Gastroesophageal sphincter (tissue), 3 donors: ENCODE measurements around the gene TICAM1.

Experiments
- EP300 ChIP-seq: sonication (generic); formaldehyde crosslinking; IDR thresholded peaks from one replicate; pipeline ENCODE4 v1.6.1; 2017; ENCODE audit warnings: antibody characterized with exemption, mild to moderate bottlenecking
- POLR2AphosphoS5 ChIP-seq: sonication (generic); formaldehyde crosslinking; IDR thresholded peaks from one replicate; pipeline ENCODE4 v1.6.1; 2017; ENCODE audit warnings: antibody characterized with exemption
- TF ChIP-seq, protein P1 (sequence below), 4 experiments: fragments of 200-600 bp in 2 of 4; fragments of 450-650 bp in 2 of 4; sonication (generic) in 1 of 4; IDR thresholded peaks; one replicate each; pipeline ENCODE4 v1.5.1; 2017 to 2019; ENCODE audit warnings: antibody characterized with exemption in 4 of 4, mild to moderate bottlenecking in 2 of 4, moderate library complexity in 2 of 4

- TF ChIP-seq, protein P1, sequence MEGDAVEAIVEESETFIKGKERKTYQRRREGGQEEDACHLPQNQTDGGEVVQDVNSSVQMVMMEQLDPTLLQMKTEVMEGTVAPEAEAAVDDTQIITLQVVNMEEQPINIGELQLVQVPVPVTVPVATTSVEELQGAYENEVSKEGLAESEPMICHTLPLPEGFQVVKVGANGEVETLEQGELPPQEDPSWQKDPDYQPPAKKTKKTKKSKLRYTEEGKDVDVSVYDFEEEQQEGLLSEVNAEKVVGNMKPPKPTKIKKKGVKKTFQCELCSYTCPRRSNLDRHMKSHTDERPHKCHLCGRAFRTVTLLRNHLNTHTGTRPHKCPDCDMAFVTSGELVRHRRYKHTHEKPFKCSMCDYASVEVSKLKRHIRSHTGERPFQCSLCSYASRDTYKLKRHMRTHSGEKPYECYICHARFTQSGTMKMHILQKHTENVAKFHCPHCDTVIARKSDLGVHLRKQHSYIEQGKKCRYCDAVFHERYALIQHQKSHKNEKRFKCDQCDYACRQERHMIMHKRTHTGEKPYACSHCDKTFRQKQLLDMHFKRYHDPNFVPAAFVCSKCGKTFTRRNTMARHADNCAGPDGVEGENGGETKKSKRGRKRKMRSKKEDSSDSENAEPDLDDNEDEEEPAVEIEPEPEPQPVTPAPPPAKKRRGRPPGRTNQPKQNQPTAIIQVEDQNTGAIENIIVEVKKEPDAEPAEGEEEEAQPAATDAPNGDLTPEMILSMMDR (IDR thresholded peaks at IDR 0.05), result no peak
- TF ChIP-seq POLR2AphosphoS5 (no peak), EP300 (no peak)
Measured at GRCh38 chr19:4878491-4878968, 47.0 kb upstream of the TICAM1 start.
